SK-N-SH (cell line): ENCODE data around the gene EFCAB6.

Experiments used
- TF ChIP-seq, protein P1 (sequence below): IDR thresholded peaks from 2 replicates; pipeline ENCODE4 v1.4.0; 2012; ENCODE audit warnings: low read depth
- TF ChIP-seq, protein P2 (sequence below): fragments of 200-600 bp; sonication (generic); IDR thresholded peaks from 2 replicates; pipeline ENCODE4 v1.6.1; 2017; ENCODE audit warnings: antibody characterized with exemption, mild to moderate bottlenecking, moderate library complexity

GRCh38 chr22:43528601-43529360, 283.3 kb downstream of the EFCAB6 start:
- TF ChIP-seq, protein P1, sequence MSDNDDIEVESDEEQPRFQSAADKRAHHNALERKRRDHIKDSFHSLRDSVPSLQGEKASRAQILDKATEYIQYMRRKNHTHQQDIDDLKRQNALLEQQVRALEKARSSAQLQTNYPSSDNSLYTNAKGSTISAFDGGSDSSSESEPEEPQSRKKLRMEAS: no peak
- TF ChIP-seq, protein P2, sequence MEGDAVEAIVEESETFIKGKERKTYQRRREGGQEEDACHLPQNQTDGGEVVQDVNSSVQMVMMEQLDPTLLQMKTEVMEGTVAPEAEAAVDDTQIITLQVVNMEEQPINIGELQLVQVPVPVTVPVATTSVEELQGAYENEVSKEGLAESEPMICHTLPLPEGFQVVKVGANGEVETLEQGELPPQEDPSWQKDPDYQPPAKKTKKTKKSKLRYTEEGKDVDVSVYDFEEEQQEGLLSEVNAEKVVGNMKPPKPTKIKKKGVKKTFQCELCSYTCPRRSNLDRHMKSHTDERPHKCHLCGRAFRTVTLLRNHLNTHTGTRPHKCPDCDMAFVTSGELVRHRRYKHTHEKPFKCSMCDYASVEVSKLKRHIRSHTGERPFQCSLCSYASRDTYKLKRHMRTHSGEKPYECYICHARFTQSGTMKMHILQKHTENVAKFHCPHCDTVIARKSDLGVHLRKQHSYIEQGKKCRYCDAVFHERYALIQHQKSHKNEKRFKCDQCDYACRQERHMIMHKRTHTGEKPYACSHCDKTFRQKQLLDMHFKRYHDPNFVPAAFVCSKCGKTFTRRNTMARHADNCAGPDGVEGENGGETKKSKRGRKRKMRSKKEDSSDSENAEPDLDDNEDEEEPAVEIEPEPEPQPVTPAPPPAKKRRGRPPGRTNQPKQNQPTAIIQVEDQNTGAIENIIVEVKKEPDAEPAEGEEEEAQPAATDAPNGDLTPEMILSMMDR: no peak
